NCI-H1105 (cell line): ENCODE results near the gene RBM3.
A peak's percentile ranks its signal among the peaks of the same experiment; 100 is the strongest.

Experiments used
- DNase-seq: peaks from one replicate; lab custom pipeline; 2025; lab: John Stamatoyannopoulos, UW

The RBM3 gene

DNA sequence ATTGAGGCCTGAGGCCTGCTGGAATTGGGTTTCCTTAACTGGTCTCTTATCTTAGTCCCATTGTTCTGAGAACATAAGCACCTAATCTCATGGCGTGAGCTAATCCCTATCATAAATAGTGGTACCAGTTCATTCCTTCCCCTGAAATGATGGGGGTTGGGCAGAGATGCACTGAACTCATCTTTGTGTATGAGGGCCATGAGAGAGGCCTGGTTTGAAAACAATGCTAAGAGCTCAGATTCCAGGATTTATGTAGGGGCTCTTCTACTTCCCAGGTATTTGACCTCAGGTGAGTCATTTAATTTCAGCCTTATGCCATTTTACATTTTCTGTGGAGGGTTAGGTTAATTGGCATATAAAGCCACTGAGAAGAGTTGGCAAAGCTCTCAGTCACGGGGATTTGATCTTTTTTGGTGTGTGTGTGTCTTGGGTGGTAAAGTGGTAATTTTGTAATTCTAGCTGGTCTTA lies 4.4 kb downstream of the RBM3 start:
- no peak for DNase-seq

DNA sequence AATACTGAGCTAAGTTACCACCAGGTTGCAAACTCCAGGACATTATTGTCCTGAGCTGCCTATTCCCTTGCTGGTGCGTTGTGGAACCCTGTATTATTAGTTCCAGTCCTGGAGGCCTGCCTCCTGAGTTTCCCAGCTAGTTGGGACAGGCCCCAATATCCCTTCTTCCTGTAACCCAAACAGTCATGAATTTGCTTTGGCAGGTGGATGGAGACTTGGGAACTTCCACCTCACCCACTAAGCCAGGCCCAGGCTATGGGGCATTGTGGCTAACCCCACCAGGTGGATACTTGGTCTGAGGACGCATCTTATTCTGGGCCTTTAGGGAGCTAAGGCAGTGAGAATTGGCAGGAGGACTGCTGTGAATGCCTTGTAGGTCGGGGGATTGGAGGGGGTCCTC lies 5.0 kb downstream of the RBM3 start:
- no peak for DNase-seq

DNA sequence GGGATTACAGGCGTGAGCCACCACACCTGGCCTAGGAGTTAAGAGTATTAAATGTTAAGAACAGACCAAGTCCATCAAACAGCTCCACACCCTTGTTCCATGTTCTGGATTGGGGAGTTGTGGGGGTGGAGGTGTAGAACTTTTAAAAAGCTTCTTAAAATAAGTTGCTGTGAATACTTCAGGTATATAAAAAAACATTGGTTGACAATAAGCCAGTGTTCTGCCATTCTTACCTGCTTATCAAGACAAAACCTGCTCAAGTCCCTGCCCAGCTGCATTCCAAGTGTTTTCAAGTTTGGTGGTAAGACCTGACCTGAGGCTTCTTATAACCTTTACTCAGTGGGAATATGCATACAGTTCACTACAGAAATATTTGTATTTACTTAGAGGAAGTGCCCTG lies 6.4 kb downstream of the RBM3 start:
- no peak for DNase-seq

DNA sequence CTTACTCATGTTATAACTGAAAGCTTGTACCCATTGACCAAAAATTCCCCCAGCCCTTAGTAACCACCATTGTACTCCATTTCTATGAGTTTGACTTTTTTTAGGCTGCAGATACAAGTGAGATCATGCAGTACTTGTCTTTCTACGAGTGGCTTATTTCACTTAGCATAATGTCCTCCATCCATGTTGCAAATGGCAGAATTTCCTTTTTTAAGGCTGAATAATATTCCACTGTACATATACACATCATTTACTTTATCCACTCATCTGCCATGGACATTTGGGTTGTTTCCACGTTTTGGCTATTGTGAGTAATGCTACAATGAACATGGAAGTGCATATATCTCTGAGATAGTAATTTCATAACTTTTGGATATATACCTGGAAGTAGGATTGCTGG lies 10.4 kb downstream of the RBM3 start:
- no peak for DNase-seq

DNA sequence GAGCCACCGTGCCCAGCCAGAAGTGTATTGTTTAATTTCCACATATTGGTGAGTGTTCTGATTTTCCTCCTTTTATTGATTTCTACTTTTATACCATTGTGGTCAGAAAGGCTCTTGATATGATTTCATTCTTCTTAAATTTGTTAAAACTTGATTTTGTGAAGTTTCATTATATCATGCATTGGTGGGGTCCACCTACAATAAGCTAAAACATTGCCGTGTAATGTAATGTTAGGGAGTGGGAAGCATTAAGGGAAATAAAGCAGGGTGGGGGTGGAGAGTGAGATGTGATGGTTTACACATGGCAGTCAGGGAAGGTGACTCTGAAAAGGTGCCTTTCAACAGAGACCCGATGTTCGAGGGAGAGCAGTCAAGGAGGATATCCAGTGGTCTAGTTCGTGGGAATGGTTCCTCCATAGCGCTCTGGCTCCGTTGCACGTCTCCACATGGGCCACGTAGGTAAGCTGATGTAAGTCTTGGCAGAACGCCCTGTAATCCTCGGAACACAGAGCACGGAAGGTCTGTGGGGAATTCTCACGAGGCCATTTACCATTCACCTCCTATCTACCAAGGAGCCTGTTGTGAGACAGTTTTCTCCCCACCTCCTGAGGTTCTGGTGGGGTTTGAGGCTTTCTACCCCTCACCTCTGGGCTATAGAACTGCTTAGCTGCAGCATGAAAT lies 15.3 kb downstream of the RBM3 start:
- no peak for DNase-seq

DNA sequence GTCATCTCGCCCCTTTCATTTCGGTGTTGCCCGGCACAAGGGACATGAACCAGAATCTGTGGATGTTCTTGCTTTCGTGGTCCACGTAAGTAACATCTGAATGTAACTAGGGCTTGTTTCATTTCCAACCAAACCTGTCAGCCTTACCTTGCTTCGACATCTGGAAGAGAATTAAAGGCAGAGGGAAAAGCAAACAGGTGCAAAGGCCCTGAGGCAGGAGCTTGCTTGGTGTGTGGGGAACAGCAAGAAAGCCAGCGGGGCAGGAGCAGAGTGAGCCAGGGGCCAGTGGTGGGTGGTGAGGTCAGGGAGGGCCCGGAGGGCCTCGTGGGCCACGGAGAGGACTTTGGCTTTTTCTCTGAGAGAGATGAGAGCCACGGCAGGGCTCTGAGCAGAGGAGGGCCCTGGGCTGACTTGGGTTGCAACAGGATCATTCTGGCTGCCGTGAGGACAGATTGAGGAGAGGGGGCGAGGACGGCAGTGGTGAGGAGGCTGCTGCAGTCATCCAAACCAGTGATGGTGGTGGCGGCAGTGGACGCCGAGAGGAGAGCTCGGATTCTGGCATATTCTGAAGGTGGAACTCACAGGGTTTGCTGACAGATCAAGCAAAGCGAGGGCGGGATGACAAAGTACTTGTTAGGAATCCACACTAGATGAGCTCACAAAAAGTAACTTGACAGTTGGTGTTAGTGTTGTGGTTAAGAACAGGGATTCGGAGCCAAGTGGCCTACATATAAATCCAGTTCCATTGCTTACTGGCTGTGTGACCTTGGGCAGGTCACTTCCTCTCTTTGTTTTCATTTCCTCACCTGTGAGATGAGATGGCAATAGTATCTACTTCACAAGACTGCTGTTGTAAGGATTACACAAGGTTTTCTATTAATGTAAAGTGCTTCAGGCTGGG lies 16.2 kb downstream of the RBM3 start:
- no peak for DNase-seq

DNA sequence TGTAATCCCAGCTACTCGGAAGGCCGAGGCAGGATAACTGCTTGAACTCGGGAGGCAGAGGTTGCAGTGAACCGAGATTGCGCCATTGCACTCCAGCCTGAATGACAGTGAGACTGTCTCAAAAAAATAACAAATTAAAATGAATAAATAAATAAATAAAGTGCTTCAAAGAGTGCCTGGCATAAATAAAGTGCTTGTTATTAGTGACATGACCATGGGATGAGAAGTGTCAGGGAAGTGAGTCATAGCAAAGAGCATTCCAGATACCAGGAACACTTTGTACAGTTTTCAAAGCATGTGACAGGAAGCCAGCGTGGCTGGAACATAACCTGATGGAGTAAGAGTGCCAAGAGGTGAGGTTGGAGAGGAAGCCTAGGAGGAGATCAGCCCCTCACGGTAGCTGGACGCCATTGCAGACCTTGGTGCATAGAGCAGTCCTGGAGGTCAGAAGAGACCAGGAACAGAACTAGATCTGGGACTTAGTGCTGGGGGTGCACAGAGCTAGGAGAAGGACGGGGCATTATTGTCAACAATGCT lies 17.0 kb downstream of the RBM3 start:
- DNase-seq: no peak

DNA sequence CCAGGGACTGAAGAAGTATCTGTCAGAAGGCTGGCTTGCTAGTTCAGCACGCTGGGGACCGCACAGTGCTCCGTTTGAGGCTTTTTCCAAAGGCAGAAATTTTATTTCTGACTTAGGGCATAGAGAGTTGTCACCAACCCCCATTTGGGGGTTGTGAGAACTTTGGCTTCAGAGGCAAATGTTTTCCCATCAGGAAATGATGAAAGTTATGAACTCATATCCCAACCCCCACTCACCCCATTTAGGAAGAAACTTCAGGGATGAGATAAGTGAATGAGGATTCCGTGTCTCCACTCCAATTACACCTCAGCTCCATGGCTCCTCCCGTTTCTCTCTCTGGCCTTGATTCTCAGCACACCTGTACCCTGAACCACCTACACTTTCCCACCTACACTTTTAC lies 18.7 kb downstream of the RBM3 start:
- DNase-seq: no peak

DNA sequence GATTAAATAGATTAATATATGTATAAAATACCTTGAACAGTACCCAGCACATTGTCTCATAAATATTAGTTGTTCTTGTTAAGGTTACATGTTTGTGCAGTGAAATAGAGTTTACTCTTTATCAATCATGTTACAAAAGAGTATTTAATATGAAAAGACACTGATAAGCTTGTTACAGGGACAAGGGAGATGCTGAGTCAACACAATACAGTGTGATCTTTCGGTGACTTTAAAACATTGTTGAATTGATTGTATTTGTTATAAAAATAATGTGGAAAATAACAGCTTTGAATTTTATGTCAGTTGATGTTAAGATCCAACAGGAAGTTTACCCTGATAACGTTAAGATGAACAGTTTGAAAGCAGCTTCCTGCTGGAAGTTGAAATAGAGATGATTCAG lies 21.6 kb downstream of the RBM3 start:
- no peak for DNase-seq

DNA sequence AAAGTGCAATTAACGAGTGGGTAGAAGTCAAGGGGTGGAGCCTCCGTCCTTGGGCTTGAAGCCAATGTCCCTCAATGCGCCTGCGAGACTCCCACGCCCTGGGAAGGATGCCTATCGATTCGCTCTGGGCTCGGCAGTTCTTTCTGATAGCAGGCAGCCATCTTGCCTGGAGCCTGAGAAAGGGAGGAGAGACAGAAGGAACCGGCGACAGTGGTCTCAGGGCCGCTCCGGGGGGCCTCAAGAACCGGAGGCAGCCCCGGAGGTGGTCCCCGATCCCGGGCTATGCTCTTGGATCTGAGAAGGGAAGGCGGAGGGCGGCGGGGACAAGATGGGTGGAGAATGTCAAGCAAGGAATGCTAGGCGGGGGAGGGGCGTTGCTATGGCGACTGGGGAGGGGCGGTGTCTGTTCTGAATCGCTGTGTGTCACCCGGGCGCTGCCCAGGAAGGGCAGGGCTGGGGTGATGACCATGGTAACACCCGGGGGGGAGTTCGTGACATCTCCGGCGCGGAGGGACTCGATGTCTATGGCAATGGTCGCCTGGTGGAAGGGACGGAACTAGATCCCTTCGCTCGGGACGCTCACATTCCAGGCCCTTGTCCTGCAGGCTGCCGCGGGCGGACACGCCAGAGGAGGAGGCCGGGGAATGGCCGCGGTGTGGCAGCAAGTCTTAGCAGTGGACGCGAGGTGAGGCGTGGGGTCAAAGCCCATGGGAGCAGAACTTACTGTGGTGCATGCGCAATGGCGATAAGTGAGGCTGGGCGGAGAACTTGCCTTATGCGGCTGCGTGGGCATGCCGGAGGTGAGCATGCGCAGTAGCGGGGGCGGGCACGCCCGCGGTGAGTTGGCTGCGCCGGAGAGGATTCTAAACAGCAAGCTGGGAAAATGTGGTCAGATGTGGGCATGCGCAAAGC lies 23.3 kb downstream of the RBM3 start, which contains the start of gene WDR13:
Gene WDR13, plus strand, starts transcription at position 140 of the 912 bp plus-strand sequence. Its CDS starts 505 bp downstream, at position 645.
- DNase-seq: peak; percentile 74

DNA sequence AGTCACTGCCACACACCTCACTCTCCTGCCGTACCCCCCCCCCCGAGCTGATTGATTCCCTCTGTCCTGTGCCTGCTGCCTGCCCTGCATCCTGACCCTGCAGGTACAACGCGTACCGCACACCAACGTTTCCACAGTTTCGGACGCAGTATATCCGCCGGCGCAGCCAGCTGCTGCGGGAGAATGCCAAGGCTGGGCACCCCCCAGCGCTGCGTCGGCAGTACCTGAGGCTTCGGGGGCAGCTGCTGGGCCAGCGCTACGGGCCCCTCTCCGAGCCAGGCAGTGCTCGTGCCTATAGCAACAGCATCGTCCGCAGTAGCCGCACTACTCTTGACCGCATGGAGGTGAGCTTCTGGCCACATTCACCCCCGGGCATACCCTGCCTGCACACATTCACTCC lies 24.3 kb downstream of the RBM3 start:
- DNase-seq: no peak

DNA sequence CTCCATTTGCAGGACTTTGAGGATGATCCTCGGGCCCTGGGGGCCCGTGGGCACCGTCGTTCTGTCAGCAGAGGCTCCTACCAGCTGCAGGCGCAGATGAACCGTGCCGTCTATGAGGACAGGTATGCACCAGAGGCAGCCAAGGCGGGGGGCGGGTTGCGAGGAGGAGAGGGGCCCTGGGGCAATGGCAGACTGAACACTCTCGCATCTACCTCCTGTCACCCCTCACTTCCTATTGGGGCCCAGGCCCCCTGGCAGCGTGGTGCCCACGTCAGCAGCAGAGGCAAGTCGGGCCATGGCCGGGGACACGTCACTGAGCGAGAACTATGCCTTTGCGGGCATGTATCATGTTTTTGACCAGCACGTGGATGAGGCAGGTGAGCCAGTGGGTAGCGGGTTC lies 25.1 kb downstream of the RBM3 start:
- DNase-seq: no peak

DNA sequence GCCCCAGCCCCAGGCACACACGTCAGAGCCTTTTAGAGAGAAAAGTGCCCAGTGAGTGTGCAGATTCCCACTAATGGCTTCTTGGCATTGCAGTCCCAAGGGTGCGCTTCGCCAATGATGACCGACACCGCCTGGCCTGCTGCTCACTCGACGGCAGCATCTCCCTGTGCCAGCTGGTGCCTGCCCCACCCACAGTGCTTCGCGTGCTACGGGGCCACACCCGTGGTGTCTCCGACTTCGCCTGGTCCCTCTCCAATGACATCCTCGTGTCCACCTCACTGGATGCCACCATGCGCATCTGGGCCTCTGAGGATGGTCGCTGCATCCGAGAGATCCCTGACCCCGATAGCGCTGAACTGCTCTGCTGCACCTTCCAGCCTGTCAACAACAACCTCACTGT lies 25.9 kb downstream of the RBM3 start:
- DNase-seq: no peak

DNA sequence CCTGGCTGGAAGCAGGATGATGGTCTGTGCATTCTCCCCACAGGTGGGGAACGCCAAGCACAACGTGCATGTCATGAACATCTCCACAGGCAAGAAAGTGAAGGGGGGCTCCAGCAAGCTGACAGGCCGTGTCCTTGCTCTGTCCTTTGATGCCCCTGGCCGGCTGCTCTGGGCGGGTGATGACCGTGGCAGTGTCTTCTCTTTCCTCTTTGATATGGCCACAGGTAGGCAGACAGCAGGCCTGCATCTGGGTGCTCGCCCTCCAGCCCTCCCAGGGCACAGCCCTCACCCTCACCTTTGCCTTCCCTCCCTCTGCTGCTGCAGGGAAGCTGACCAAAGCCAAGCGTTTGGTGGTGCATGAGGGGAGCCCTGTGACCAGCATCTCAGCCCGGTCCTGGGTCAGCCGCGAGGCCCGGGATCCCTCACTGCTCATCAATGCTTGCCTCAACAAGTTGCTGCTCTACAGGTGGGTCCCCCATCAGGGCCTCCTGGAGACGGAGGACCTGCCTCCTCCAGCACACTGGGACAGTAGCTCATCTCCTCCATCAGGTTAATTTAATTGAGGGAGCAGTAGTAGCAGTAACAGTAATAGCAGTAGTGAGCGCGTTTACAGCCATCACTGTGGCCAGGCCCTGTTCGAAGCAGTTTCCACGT lies 27.6 kb downstream of the RBM3 start:
- DNase-seq: no peak

DNA sequence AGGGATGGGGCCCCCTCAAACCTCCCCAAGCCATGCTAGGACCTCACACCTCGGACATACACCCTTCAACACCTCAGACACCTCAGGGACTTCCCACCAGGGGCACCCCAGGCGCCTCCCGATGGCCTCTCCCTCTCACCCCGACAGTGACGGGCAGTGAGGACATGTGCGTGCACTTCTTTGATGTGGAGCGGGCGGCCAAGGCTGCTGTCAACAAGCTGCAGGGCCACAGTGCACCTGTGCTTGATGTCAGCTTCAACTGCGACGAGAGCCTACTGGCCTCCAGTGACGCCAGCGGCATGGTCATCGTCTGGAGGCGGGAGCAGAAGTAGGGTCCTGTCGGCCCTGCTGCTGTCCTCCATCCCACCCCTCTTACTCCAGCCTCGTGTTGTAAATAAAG lies 30.4 kb downstream of the RBM3 start:
- DNase-seq: no peak

DNA sequence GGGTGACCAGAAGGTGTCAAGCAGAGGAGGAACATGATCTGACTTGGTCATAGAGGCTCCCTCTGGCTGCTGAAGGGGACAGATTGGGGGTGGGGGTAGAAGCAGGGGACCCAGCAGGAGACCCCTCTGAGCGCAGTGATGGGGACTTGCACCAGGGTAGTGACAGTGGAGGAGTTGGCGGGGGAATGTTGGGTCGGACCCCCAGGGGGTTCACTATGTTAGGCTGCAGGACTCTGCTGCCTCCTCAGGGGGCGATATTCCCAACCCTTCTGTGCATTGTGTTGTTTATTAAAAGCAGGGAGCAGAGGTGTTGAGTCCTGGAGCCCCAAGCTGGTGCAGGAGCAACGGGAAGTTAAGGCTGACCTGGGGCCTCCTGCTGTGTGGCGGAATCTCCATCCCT lies 31.8 kb downstream of the RBM3 start:
- no peak for DNase-seq

DNA sequence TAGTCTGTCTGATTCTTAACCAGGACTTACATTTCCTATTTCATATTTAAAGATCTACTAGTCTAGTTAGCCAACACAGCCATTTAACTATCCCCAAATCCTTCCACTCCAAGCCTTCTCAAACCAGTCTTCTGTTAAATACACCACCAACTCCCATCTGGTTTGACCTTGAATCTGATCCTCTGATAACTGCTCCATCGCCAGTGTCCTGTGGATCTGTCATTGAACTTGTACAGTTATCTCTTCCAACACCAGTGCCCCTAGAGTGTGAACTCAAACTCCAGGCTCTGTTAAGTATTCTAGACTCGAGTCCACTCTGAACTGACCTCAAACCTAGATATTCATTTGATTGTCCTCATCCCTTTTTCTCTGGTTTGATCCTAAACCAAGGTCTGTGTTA lies 37.4 kb downstream of the RBM3 start:
- no peak for DNase-seq

DNA sequence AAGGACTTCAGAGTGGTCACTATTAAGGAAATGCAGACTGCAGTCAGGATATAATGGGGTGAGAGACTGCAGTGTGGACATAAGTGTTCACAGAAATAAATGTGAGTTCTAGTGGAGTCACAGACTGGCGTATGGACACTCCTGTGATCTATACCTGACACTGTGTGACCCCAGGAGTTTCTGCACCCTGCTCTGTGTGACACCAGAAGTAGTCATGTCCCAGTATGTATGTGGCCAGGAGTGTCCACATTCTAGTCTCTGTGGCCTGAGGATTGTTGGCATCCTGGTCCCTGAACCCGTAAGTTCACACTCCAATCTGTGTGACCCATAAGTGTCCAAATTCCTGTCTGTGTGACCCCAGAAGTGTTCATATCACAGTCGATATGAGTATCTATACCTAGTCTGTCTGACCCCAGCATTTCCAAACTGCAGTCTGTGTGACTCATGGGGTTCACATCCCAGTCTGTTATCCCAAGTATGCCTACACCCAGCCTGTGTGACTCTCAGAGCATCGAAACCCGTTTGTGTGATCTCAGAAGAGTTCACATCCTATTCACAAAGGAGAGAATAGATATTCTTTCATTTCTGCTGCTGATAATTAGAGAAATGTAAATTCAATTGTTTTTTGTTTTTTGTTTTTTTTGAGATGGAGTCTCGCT lies 39.3 kb downstream of the RBM3 start:
- no peak for DNase-seq

DNA sequence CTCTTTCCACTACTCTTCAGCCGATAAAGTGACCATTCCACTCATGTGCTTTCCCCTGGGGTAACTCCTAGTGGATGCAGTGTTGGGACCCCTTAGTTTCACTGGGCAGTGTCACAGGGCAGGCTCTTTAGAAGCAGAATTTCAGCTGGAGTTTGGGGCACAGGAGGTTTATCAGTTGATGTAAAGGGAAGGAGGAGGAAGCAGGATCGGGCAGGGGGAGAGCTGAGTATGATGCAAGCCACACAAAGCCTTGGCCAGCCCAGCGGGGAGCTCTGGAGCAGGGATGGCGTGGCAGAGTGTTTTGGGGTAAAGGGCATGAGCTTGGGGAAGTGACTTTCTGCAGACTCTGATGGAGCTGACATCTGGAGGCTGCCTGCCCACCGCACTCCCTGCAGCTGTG lies 42.3 kb downstream of the RBM3 start:
- no peak for DNase-seq

DNA sequence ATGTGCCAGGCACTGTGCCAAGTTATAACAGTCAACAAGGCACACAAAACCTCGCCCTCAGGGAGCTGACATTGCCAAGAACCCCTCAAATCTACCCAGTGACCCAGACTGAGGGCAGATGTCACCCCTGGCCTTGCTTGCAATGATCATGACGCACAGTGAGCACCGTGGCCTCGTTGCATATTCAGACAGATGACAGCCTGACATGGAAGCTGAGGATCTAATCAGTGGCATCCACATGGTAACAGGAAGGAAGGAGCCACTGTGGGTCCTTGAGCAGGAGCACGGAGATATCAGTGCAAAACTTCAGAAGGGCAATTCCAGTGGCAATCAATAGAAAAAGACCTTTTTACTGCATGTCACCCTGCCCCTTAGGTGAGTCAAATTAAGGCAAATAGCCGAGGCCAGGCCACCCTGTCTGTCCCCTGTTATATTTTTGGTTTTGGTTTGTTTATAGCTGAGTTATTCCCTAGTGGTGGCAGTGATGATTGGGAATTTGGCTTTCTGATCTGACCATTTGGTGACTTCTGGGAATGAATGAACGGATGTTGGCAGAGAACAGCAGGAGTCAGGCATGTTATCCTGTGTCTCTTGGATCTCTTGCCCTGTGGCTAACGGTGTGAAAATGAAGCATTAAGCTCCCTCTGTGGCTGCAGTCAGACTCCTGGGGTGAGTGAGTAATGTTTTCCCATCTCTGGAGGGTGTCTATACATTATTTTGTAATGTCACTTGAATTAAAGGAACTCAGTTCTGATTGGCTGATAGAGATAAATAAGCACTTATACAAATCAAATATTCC lies 43.5 kb downstream of the RBM3 start:
- no peak for DNase-seq
